Measurements from ENCODE around the gene TRAF3IP1.
"Not testable (repeated sequence)": the region's sequence is repeated elsewhere in the genome, so short reads cannot be mapped to it uniquely, and the experiment has no call there.

Gene TRAF3IP1

GRCh38 chr2:238433300-238433915 is 113.1 kb downstream of the TRAF3IP1 start:
- DNase-seq = no peak

- DNase-seq = no peak
Observed at GRCh38 chr2:238433941-238434845, 113.9 kb downstream of the TRAF3IP1 start.

GRCh38 chr2:238434846-238435751 is 114.8 kb downstream of the TRAF3IP1 start:
- DNase-seq = no peak

GRCh38 chr2:238435752-238436096 is 115.4 kb downstream of the TRAF3IP1 start:
- DNase-seq = no peak

GRCh38 chr2:238438856-238439849 is 118.8 kb downstream of the TRAF3IP1 start:
- no peak for DNase-seq

- DNase-seq = no peak
Observed at GRCh38 chr2:238439917-238440316, 119.6 kb downstream of the TRAF3IP1 start.

- DNase-seq = no peak
Observed at GRCh38 chr2:238440331-238440730, 120.0 kb downstream of the TRAF3IP1 start.

GRCh38 chr2:238440767-238441166 is 120.4 kb downstream of the TRAF3IP1 start:
- DNase-seq = no peak

- DNase-seq = no peak
Observed at GRCh38 chr2:238441262-238442114, 121.2 kb downstream of the TRAF3IP1 start.

GRCh38 chr2:238442257-238442656 is 121.9 kb downstream of the TRAF3IP1 start:
- not testable (repeated sequence) for DNase-seq

- DNase-seq = no peak
Observed at GRCh38 chr2:238444242-238444641, 123.9 kb downstream of the TRAF3IP1 start.

GRCh38 chr2:238445409-238446190 is 125.3 kb downstream of the TRAF3IP1 start:
- no peak for DNase-seq

GRCh38 chr2:238446371-238446770 is 126.1 kb downstream of the TRAF3IP1 start:
- no peak for DNase-seq

GRCh38 chr2:238448031-238448955 is 128.0 kb downstream of the TRAF3IP1 start:
- DNase-seq = no peak

GRCh38 chr2:238449241-238449640 is 128.9 kb downstream of the TRAF3IP1 start:
- no peak for DNase-seq

- DNase-seq = no peak
Observed at GRCh38 chr2:238449909-238450417, 129.6 kb downstream of the TRAF3IP1 start.

GRCh38 chr2:238450440-238450861 is 130.1 kb downstream of the TRAF3IP1 start:
- DNase-seq = no peak

Data from DMS153 (cell line).